GM10248 (cell line): Measurements from ENCODE around the gene AHNAK.

ENCODE experiments used
- CTCF ChIA-PET: fragments of 300-600 bp; sonication (Branson Sonifier 250); formaldehyde crosslinking; extraction: SDS; loops from one replicate; lab custom pipeline; 2021; ENCODE audit warnings: antibody characterized with exemption; lab: Yijun Ruan, JAX
- POLR2A ChIA-PET: fragments of 350-650 bp; sonication (Branson Sonifier 250); formaldehyde crosslinking; extraction: SDS; loops from one replicate; lab custom pipeline; 2020; ENCODE audit warnings: antibody characterized with exemption; lab: Yijun Ruan, JAX
- DNase-seq: peaks from one replicate; pipeline ENCODE4 v3.0.0; 2012; ENCODE audit errors: extremely low spot score
- TF ChIP-seq, protein P1 (sequence below): IDR thresholded peaks from 2 replicates; pipeline ENCODE4 v1.5.1; 2012; ENCODE audit warnings: mild to moderate bottlenecking, low read depth; ENCODE audit errors: extremely low read depth, missing control alignments, control extremely low read depth

The AHNAK gene

DNA sequence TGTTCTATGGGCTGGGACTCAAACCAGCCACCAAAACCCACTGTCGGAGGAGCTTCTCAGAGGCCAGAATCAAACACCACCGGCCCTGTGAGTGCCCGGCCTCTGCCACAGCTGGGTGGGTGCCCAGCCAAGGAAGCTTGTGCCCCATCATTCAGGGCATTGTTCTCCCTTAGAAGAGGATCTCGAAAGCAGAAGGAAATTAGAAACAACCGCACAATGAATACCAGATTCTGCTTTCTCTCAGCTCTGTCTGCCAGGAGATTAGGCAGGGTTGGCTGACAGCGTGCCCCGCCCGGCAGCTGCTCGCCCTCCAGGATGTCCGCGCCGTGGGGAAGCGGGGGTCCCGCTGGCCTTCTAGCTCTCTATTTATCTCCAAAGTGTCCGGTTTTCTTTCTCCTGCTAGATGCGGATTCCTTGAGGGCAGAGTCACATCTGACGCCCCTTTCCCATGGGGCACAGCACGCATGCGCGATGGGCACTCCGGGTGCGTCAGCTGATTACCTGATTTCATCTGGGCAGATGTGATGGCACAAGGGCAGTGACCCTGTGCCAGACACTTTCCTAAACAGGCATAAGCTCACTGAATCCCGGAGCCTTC is 102.3 kb downstream of the AHNAK start:
- POLR2A ChIA-PET, result no interaction called here
- CTCF ChIA-PET, result interaction anchor here (1.1 to 2.5 kb wide), 5 partner anchors 20 to 98 kb away, joined by 4 to 16 read pairs (median 9); no protein-coding TSS in a partner anchor
- TF ChIP-seq, protein P1, sequence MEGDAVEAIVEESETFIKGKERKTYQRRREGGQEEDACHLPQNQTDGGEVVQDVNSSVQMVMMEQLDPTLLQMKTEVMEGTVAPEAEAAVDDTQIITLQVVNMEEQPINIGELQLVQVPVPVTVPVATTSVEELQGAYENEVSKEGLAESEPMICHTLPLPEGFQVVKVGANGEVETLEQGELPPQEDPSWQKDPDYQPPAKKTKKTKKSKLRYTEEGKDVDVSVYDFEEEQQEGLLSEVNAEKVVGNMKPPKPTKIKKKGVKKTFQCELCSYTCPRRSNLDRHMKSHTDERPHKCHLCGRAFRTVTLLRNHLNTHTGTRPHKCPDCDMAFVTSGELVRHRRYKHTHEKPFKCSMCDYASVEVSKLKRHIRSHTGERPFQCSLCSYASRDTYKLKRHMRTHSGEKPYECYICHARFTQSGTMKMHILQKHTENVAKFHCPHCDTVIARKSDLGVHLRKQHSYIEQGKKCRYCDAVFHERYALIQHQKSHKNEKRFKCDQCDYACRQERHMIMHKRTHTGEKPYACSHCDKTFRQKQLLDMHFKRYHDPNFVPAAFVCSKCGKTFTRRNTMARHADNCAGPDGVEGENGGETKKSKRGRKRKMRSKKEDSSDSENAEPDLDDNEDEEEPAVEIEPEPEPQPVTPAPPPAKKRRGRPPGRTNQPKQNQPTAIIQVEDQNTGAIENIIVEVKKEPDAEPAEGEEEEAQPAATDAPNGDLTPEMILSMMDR, result no peak
- peak; percentile 57 for DNase-seq

DNA sequence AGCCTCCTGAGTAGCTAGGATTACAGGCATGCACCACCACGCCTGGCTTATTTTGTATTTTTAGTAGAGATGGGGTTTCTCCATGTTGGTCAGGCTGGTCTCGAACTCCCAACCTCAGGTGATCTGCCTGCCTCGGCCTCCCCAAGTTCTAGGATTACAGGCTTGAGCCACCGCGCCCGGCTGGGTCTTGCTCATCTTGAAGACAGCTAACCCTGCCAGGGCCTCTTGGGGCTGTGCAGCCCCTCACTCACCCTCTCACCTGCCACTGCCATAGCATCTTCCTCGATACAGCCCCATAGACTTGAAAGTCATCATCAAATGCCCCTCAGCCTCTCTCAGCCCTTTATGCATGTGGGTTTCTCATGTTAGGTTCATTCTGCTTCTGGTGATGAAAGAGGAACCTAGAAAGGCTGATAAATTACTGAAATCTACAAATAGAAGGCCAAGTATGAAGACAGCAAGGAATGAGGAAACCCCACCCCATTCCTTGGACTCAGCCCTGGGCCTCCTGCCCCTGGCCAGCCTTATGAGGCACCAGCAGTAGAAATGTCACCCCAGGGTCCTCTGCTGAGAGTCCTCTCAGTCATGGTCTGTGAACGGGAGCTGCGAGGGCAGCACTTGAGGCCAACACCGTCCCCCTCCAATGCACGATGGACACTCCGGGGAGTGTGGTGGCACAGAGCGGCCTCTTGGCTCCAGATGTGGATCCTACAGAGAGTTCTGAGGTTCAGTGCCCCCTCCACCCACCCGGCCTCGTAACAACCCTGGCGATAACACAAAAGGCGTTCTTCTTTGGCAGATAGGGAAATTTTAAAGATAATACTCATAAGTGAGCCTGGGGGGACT is 103.0 kb downstream of the AHNAK start:
- POLR2A ChIA-PET, result no interaction called here
- CTCF ChIA-PET, result interaction anchor here (1.3 to 2.5 kb wide), 4 partner anchors 19 to 99 kb away, joined by 4 to 16 read pairs (median 10); no protein-coding TSS in a partner anchor
- DNase-seq, result no peak
- TF ChIP-seq, protein P1, result no peak

DNA sequence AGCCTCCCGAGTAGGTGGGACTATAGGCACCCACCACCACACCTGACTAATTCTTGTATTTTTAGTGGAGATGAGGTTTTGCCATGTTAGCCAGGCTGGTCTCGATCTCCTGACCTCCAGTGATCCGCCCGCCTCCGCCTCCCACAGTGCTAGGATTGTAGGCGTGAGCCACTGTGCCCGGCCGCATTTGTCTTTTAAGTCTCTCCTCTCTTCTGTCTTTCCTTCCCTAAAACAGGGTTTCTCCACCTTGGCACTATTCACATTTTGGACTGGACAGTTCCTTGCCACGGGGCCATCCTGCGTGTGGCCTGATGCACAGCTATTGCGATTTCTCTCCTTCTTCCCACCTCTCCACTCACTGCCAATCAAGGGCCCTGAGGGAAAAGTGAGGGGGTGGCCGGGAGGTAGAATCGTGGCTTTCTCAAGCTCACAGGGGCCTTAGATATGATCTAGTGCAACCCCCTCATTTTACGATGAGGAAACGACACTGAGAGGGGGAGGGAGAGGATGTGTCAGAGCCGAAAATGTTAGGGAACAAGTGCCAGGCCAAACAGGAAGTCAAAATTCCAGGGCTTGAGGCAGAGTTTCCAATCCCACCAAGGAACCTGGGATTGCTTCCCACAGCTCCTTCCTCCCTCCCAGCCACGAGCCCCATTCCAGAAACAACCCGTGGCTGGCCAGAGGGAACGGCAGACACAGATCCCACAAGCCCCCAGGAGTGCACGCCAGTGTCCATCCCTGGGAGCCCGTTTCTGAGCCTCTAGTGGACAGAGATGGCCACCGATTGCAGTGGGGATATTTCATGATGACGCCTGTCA is 106.6 kb downstream of the AHNAK start:
- TF ChIP-seq, protein P1, result no peak
- ChIA-PET CTCF (interaction anchor here (1.4 kb wide), 1 partner anchor 15 kb away, joined by 4 read pairs; no protein-coding TSS in a partner anchor), POLR2A (no interaction called here)
- DNase-seq, result no peak

DNA sequence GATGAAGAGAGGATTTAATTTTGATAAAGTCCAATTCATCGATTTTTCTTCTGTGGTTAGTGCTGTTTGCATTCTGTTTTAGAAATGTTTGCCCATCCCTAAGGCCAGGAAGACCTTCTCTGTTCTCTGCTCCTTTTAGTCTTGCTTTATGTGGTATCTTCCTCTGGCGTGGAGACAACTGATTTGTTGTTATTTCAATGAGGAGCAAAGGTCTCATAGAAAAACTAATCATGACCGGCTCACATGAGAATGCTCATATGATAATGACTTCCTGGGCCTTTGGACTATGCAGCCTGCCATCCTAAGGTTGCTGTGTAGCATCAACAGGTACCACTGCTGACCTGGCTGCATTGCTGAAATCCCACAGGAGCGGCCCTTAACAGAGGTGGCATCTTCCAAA is 108.0 kb downstream of the AHNAK start:
- POLR2A ChIA-PET, result no interaction called here
- CTCF ChIA-PET, result no interaction called here
- TF ChIP-seq, protein P1, result no peak
- DNase-seq, result no peak

DNA sequence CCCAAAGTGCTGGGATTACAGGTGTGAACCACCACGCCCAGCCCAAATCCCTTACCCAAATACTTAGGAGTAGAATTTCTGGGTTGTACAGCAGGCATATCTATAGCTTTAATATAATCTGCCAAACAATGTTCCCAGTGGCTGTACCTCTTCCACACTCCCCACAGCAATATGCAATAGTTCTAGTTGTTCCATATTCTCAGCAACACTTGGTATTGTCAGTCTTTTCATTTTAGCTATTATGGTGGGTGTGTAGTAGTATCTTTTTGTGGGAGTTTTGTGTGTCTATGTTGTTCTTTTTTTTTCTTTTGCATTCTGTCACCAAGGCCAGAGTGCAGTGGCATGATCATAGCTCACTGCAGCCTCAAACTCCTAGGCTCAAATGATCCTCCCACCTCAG is 109.0 kb downstream of the AHNAK start:
- TF ChIP-seq, protein P1, result no peak
- ChIA-PET POLR2A (no interaction called here), CTCF (interaction anchor here (1.9 kb wide), 1 partner anchor 13 kb away, joined by 12 read pairs; no protein-coding TSS in a partner anchor)
- no peak for DNase-seq

DNA sequence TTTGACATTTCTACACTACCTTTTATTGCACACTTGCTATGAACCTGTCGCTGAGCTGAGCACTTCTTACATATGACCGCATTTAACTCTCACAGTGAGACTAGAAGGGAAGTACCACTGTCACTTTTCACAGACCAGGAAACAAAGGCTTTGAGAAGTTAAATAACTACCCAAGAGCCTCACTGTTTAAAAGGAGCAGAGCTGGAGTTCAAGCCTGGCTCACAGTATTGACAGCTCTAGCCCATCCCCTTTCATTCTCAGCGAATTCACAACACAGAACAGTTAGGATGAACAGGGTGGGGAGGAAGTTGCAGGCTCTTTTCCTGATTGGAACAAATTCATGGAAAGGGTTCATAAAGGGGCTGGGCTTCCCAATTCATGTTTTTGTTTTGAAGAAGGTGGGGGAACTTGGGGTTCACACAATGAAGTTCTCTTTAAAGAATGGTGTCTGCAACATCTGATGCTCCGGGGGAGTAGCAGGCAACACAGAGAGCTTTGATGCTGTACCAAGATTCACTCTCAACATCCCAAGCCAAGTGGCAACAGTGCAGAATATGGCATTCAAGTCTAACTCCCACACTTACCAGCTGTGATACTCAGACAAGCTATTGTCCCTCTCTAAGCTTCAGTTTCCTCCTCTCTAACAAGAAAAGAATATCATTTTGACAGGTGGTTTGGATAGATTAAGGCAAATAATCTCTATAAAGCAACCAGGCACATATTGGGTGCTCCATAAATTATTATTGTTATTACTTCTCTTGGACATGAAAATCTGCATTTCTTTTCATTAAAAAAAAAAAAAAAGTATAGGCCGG is 110.6 kb downstream of the AHNAK start:
- ChIA-PET CTCF (interaction anchor here (1.9 kb wide), 1 partner anchor 11 kb away, joined by 12 read pairs; no protein-coding TSS in a partner anchor), POLR2A (no interaction called here)
- TF ChIP-seq, protein P1, result no peak
- no peak for DNase-seq
